ENCODE measurements around the gene CSF1R.

GRCh38 chr5:150082889-150083288 is 3.5 kb downstream of the CSF1R start:
- TF ChIP-seq ZSCAN30 (tag by site-specific recombination; IDR thresholded peaks at IDR 0.05) (no peak), ZBTB44 (tag by site-specific recombination; IDR thresholded peaks at IDR 0.05) (no peak)

Data from HEK293 (cell line).